Panc1 (cell line): ENCODE results near the gene ENKD1. TPM values are rescaled to one million over a fixed set of nuclear protein-coding genes. Genes with fewer than 3 reads are reported as not detected.

Experiments
- ATAC-seq: fragments of 200-7000 bp; cut with Tn5 transposase; 2 replicates; pipeline ENCODE4 v1.9.1; 2020; ENCODE audit warnings: mild to moderate bottlenecking, moderate library complexity
- BruUV-seq: library from RNA; stranded (reverse); fragments of 400-500 nt; replicated peaks from 2 replicates; lab custom pipeline; 2021; lab: Mats Ljungman, UMichigan
- CTCF ChIA-PET: fragments of 300-600 bp; sonication (Branson Sonifier 250); formaldehyde crosslinking; loops from one replicate; lab custom pipeline; 2022; ENCODE audit warnings: antibody characterized with exemption; lab: Charles Lee
- POLR2A ChIA-PET: fragments of 300-600 bp; sonication (Branson Sonifier 250); formaldehyde crosslinking; loops from one replicate; lab custom pipeline; 2022; ENCODE audit warnings: antibody characterized with exemption; lab: Charles Lee
- DNase-seq: peaks from one replicate; pipeline ENCODE4 v3.0.0-alpha.2; 2010; ENCODE audit warnings: low read depth, low spot score
- H3K27ac ChIP-seq: 2 replicates; pipeline ENCODE4 v1.5.1; 2011; ENCODE audit warnings: mild to moderate bottlenecking, low read length, inconsistent platforms
- H3K27me3 ChIP-seq: fragments of 200-500 bp; sonication (Bioruptor generic); 2 replicates; pipeline ENCODE4 v1.6.0; 2014; ENCODE audit warnings: low read length, inconsistent platforms; ENCODE audit not compliant: control insufficient read depth, insufficient read depth
- H3K36me3 ChIP-seq: fragments of 200-500 bp; sonication (Bioruptor generic); 2 replicates; pipeline ENCODE4 v1.5.1; 2014; ENCODE audit warnings: inconsistent platforms, mild to moderate bottlenecking, low read length, moderate library complexity; ENCODE audit not compliant: control insufficient read depth, insufficient read depth
- H3K4me1 ChIP-seq: 2 replicates; pipeline ENCODE4 v1.5.1; 2011; ENCODE audit warnings: inconsistent platforms, mild to moderate bottlenecking, low read length, moderate library complexity; ENCODE audit not compliant: control insufficient read depth, insufficient read depth
- H3K4me3 ChIP-seq, 2 experiments: 2 replicates each; pipeline ENCODE4 v1.5.1; 2011 to 2012; ENCODE audit warnings: low read depth in 2 of 2, low read length in 2 of 2, mild to moderate bottlenecking in 2 of 2, inconsistent platforms in 1 of 2, moderate library complexity in 1 of 2
- H3K9me3 ChIP-seq: fragments of 200-500 bp; sonication (Bioruptor generic); 2 replicates; pipeline ENCODE4 v1.5.1; 2014; ENCODE audit warnings: low read depth, mild to moderate bottlenecking, inconsistent platforms, low read length, moderate library complexity; ENCODE audit not compliant: control insufficient read depth, insufficient read depth
- POLR2AphosphoS5 ChIP-seq: IDR thresholded peaks from 2 replicates; pipeline ENCODE4 v1.6.1; 2012; ENCODE audit warnings: mild to moderate bottlenecking, low read depth, low read length, moderate library complexity
- REST ChIP-seq, 2 experiments: IDR thresholded peaks; 2 replicates each; pipeline ENCODE4 v1.6.1; 2011 to 2012; ENCODE audit warnings: low read depth in 2 of 2, control low read depth in 1 of 2, low read length in 1 of 2, mild to moderate bottlenecking in 1 of 2, moderate library complexity in 1 of 2; ENCODE audit not compliant: insufficient read depth in 1 of 2
- SIN3A ChIP-seq: IDR thresholded peaks from 2 replicates; pipeline ENCODE4 v1.6.1; 2012; ENCODE audit warnings: low read depth, mild to moderate bottlenecking, low read length, moderate library complexity, borderline replicate concordance; ENCODE audit not compliant: insufficient read depth
- TCF7L2 ChIP-seq: IDR thresholded peaks from 2 replicates; pipeline ENCODE4 v1.6.1; 2011; ENCODE audit warnings: mild to moderate bottlenecking, low read depth, low read length, inconsistent platforms
- in situ Hi-C: cut with HindIII; loops from 2 replicates; pipeline ENCODE4 v1.10.0; 2016; ENCODE audit warnings: low sequenced_read_pairs, low pct_unique_long_range_greater_than_20kb
- intact Hi-C: fragments of 100-400 bp; cut with micrococcal nuclease; formaldehyde crosslinking; loops from one replicate; pipeline ENCODE4 v1.10.0; 2022; ENCODE audit not compliant: unreplicated experiment
- total RNA-seq: library from RNA; stranded (reverse); gene quantifications from one replicate; pipeline ENCODE4 v1.2.1, GENCODE V29; 2021; ENCODE audit not compliant: unreplicated experiment
- TF ChIP-seq, protein P1 (sequence below): fragments of 450-650 bp; IDR thresholded peaks from 2 replicates; pipeline ENCODE4 v1.5.1; 2017; ENCODE audit warnings: mild to moderate bottlenecking

ENKD1 gene
- total RNA-seq, 1 experiment from 2014 or later = 14.6 TPM

GRCh38 chr16:67632415-67633172 is 34.0 kb downstream of the ENKD1 start:
- intact Hi-C loops = no loop called here
- H3K27ac ChIP-seq = no peak overlapping the region
- ChIA-PET CTCF (no interaction called here), POLR2A (no interaction called here)
- BruUV-seq = no TSS peak
- no peak overlapping the region for H3K4me3 ChIP-seq
- H3K27me3 ChIP-seq = no peaks in the 10 kb centered on the region
- TF ChIP-seq POLR2AphosphoS5 (no peak), REST (IDR thresholded peaks at IDR 0.05; ENCODE audit: insufficient read depth in 1 of 2, low read depth in 2 of 2, low read length in 1 of 2) (no peak), TCF7L2 (no peak), SIN3A (no peak)
- TF ChIP-seq, protein P1, sequence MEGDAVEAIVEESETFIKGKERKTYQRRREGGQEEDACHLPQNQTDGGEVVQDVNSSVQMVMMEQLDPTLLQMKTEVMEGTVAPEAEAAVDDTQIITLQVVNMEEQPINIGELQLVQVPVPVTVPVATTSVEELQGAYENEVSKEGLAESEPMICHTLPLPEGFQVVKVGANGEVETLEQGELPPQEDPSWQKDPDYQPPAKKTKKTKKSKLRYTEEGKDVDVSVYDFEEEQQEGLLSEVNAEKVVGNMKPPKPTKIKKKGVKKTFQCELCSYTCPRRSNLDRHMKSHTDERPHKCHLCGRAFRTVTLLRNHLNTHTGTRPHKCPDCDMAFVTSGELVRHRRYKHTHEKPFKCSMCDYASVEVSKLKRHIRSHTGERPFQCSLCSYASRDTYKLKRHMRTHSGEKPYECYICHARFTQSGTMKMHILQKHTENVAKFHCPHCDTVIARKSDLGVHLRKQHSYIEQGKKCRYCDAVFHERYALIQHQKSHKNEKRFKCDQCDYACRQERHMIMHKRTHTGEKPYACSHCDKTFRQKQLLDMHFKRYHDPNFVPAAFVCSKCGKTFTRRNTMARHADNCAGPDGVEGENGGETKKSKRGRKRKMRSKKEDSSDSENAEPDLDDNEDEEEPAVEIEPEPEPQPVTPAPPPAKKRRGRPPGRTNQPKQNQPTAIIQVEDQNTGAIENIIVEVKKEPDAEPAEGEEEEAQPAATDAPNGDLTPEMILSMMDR = no peak
- no peaks in the 10 kb centered on the region for H3K9me3 ChIP-seq
- ATAC-seq (no peak), DNase-seq (no peak)
- in situ Hi-C loops = no loop called here
- peaks cover 6% of the 10 kb centered on the region for H3K36me3 ChIP-seq
- H3K4me1 ChIP-seq = no peaks in the 10 kb centered on the region

GRCh38 chr16:67628216-67628615 is 38.3 kb downstream of the ENKD1 start:
- POLR2A ChIA-PET = interaction anchor here (0.7 kb wide), 1 partner anchor 39 kb away, joined by 3 read pairs; the partner anchor contains the start of gene C16orf86
- BruUV-seq = no TSS peak
- CTCF ChIA-PET = interaction anchor here (0.5 kb wide), 1 partner anchor 41 kb away, joined by 4 read pairs; no protein-coding TSS in a partner anchor
- ATAC-seq = no peak
- in situ Hi-C loops = no loop called here
- no peaks in the 10 kb centered on the region for H3K4me1 ChIP-seq
- H3K27ac ChIP-seq = no peak overlapping the region
- H3K36me3 ChIP-seq = peaks cover 4% of the 10 kb centered on the region
- TF ChIP-seq POLR2AphosphoS5 = no peak
- TF ChIP-seq TCF7L2 = no peak
- TF ChIP-seq REST (IDR thresholded peaks at IDR 0.05; ENCODE audit: insufficient read depth in 1 of 2, low read depth in 2 of 2, low read length in 1 of 2) = no peak
- TF ChIP-seq, protein P1 = no peak
- no peak for TF ChIP-seq SIN3A
- no peaks in the 10 kb centered on the region for H3K9me3 ChIP-seq
- H3K27me3 ChIP-seq = no peaks in the 10 kb centered on the region
- intact Hi-C loops = no loop called here
- H3K4me3 ChIP-seq = no peak overlapping the region
- DNase-seq = no peak
